GM10266 (cell line): ENCODE results near the gene C1orf35.
A peak's percentile ranks its signal among the peaks of the same experiment; 100 is the strongest.

Experiments
- DNase-seq: peaks from one replicate; pipeline ENCODE4 v3.0.0; 2012; ENCODE audit errors: extremely low spot score
- TF ChIP-seq, protein P1 (sequence below): IDR thresholded peaks from 2 replicates; pipeline ENCODE4 v1.5.1; 2012; ENCODE audit warnings: mild to moderate bottlenecking, low read depth; ENCODE audit not compliant: control insufficient read depth, insufficient read depth; ENCODE audit errors: missing control alignments

The C1orf35 gene

DNA sequence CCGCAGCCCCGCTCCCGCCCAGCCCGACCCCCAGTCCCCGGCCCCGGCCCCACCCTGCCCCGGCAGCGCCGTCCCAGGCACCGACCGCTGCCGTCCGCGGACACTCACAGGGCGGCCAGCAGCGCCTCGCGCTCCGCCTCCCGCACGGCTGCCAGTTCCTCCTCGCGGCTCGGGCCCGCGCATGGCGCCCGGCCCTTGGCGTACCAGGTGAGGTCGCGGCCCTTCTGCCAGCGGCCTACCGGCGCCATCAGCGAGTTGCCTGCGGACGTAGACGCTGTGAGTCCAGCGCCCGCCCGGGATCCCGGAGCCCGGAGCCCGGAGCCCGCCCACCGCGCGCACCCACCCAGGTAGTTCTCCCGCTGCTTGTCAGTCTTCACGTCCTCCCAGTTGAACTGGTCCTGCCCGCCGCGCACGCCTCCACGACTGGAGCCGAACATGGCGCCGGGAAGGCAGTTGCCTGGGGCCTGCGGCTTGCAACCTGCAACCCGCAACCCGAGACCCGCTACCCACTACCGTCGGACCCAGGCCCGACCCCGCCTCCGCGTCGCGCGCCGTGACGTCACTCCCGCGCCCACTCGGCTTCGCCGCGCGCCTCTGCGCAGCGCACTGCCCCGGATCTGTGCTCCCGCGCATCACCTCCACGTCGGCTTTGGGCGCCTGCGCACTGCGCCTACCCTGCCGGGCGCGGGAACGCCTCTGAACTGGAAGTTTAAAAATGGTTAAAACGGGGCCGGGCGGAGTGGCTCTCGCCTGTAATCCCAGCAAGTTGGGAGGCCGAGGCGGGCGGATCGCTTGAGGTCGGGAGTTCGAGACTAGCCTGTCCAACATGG, at the start of gene C1orf35:
TSS of gene C1orf35 (minus strand) at position 535 of the 830 bp plus-strand sequence. CDS start at position 437, 98 bp downstream.
- DNase-seq, result peak; percentile 98
- TF ChIP-seq, protein P1, sequence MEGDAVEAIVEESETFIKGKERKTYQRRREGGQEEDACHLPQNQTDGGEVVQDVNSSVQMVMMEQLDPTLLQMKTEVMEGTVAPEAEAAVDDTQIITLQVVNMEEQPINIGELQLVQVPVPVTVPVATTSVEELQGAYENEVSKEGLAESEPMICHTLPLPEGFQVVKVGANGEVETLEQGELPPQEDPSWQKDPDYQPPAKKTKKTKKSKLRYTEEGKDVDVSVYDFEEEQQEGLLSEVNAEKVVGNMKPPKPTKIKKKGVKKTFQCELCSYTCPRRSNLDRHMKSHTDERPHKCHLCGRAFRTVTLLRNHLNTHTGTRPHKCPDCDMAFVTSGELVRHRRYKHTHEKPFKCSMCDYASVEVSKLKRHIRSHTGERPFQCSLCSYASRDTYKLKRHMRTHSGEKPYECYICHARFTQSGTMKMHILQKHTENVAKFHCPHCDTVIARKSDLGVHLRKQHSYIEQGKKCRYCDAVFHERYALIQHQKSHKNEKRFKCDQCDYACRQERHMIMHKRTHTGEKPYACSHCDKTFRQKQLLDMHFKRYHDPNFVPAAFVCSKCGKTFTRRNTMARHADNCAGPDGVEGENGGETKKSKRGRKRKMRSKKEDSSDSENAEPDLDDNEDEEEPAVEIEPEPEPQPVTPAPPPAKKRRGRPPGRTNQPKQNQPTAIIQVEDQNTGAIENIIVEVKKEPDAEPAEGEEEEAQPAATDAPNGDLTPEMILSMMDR, result no peak

DNA sequence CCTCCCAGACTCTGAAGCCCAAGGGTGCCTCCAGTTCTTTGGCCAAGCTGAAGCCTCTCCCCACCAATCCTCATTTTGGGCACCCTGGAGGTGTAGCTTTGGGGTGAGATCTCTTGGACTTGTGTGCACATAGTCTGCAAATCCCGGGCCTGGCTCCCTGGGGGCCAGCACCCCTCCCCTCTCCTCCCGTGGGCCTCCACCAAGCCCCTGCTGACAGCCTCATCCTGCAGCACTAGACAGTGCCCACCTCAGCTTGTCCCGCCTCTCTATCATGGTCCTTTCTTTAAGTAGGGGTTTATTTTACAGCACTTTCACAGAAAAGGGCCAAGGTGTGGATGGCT, 49.8 kb upstream of the C1orf35 start:
- TF ChIP-seq, protein P1, result no peak
- no peak for DNase-seq

DNA sequence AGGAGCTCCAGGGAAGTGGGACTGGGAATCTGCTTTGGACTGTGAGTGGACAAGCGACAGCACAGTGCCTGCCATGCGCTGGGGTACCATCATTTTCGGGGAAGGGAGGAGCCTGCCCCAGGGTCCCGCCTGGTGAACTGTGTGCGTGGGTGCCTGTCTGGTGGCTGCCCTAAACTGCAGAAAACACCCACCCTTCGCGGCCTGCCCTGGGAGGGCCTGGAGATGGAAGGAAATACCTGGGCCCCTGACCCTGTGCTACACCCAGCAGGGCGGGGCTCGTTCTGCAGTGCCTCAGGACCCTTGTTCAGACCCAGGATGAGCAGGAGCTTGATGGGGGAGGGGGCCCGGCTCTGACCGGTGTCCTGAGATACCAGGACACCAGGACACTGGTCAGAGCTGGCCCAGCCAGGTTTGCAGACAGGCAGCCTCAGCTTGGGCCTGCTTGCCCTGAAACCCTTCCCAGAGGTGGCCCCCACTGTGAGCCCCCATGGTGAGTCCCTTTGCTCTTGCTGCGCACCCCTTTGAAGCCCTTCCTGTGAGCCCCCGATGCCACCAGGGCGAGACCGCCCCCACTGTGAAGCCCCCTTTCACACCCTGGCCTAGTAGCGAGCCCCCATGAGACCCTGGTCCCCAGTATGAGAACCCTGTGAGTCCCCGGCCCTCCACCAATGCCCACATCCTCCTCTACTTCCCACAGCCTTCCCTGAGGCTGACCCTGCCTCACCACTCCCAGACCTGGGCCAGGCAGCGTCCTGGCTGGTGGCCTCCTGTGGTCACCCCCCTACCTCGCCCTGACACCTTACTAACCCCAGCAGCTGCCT, 49.2 kb upstream of the C1orf35 start:
- TF ChIP-seq, protein P1, result no peak
- no peak for DNase-seq

DNA sequence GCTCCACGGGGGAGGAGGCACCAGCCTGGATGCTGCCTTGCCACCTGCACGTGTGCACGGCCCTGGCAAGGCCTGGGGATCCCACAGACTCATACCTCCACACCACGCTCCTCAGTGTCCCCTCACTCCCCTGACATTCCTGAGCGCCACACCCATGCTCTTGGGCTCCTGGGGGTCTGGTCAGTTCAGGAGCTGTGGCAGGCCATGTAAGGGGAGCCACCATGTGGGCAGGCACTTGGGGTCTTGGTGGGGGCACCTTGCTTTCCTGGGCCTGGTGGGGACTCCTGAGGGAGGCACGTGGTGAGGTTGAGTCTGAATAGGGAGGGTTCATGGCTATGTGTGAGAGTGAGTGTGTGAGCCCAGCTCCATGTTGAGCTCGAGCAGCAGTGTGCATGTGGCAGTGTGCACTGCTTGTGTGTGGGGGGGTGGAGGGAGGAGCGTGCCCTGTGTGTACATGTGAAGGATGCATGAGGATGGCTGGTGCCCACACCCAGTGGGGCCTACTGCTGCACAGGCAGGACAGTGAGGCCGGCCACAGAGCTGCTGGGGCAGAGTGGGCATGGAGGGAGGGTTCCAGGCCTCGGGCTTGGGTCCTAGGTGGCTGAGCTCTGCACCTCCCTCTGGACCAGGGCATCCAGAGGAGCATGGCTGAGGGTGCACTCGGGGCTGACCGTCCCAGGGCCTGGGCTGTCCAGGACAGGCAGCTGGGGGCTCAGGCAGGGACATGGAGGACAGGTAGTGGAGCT, 48.2 kb upstream of the C1orf35 start:
- TF ChIP-seq, protein P1, result no peak
- no peak for DNase-seq

DNA sequence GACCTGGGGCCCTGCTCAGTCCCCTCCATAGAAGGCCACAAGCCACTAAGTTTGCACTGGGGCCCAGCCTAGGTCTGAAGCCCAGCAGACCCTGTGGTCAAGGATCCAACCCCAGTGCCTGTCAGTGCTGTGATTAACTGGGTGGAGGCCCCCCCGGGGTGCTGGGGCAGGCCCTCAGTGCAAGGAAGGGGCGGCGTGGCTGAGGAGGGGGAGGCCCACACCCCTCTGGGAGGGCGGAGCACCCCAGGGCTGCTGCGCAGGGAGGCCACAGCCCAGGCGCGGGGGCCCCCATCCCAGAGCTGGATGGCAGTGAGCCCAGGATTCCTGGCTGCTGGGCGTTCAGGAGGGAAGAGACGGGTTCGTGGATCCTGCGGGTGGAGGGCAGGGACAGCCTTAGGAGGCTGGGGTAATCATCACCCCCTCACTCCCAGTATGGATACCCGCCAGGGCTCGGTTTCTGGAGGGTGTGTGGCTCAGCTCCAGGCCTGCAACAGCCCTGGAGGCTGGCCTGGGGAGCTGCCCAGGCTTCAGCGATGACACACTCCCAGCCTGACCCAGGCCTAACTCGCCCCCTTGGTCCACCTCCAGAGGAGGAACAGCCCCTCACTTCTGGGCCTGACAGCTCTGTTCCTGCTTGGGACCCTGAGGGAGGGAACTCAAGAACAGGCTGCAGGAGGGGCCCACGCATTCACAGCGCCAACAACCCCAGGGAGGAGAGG, 47.5 kb upstream of the C1orf35 start:
- DNase-seq, result no peak
- TF ChIP-seq, protein P1, result no peak

DNA sequence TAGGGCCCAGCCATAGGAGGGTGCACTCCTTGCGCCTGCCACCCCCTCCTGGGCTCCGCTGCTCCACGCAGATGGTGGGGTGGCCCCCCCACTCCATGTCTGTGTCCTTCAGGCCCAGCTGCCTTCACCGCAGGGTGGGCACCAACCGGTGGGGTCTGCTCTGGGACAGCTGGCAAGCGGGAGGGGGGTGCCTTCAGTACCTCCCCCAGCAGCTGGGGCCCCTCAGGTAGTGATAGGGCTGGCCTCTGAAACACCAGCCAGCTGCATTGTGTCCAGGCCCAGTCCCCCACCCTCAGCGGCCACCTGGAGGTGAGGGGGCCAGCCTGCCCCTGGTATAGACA, 47.0 kb upstream of the C1orf35 start:
- no peak for DNase-seq
- TF ChIP-seq, protein P1, result no peak
